HS-5 (cell line): ENCODE results near the gene HNRNPA2B1.

ENCODE experiments used
- DNase-seq: peaks from one replicate; pipeline ENCODE4 v3.0.0-alpha.2; 2012; ENCODE audit warnings: low read depth

Gene HNRNPA2B1

GRCh38 chr7:26145238-26145637, 55.3 kb downstream of the HNRNPA2B1 start:
- no peak for DNase-seq

GRCh38 chr7:26144184-26145080, 56.1 kb downstream of the HNRNPA2B1 start:
- no peak for DNase-seq

- no peak for DNase-seq
Observed at GRCh38 chr7:26143298-26144048, 57.1 kb downstream of the HNRNPA2B1 start.

- DNase-seq = no peak
Observed at GRCh38 chr7:26141077-26141476, 59.5 kb downstream of the HNRNPA2B1 start.

DNA sequence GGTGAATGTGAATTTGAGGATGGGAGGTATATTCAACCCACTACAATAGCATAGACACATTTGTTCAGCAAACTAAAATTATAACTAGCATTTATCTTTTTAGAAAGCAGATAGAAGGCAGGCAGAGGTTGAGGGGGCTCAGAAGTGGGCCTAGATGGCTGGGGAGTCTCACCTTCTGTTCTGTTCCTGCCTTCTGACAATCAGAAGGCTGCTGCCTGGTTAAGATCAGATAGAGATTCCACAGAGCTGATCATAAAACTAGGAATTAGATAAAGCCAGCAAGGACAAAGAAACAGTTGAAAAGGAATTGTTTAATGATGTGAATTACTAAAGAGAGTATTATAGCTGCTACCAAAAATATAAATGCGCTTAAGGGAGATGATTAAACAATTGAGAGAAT, 60.2 kb downstream of the HNRNPA2B1 start:
- no peak for DNase-seq
